C4-2B (cell line): ENCODE results near the gene CLEC16A.

Source experiments
- CTCF ChIP-seq: fragments of 450-650 bp; conservative IDR thresholded peaks from 2 replicates; pipeline ENCODE4 v1.5.1; 2017; ENCODE audit warnings: mild to moderate bottlenecking
- ZFX ChIP-seq: fragments of 450-650 bp; IDR thresholded peaks from 2 replicates; pipeline ENCODE4 v1.6.1; 2017

GRCh38 chr16:11075163-11075562 lies 130.8 kb downstream of the CLEC16A start:
- TF ChIP-seq CTCF, result no peak
- TF ChIP-seq ZFX, result no peak
